Measurements from ENCODE around the gene RAB22A. TPM values are rescaled to one million over a fixed set of nuclear protein-coding genes. Genes with fewer than 3 reads are reported as not detected.

RAB22A gene
- total RNA-seq, 2 donors from 2014 or later = 8.4 to 11.6 TPM

DNA sequence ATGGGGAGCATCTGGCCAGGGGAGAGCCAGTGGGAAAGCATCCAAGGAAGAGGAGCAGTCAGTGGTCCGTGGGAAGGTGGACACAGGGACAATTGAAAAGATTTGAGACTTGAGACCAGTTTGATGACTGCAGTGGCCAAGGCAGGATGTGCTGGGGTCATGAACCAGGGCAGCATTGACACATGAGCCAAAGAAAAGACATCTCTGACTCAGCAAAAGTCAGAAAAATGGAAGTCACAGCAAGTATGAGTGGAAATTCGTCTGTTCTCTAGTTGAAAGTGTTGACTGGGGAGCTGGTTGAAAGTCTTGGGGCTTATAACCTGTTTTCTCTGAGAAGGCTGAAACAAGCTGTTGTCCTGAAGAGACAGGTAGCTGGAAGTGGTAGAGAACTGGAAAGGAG is 31.3 kb downstream of the RAB22A start:
- no peak for DNase-seq
- no peak overlapping the region for H3K9ac ChIP-seq (ENCODE audit: extremely low read depth, low read length, poor library complexity, severe bottlenecking)
- Mint-ChIP-seq H3K27ac (no peak overlapping the region), H3K4me1 (peaks cover 26% of the 10 kb centered on the region), H3K4me3 (no peak overlapping the region), H3K9me3 (no peaks in the 10 kb centered on the region), H3K36me3 (ENCODE audit: low read depth) (peaks cover 26% of the 10 kb centered on the region), H3K27me3 (ENCODE audit: insufficient read depth) (no peaks in the 10 kb centered on the region)
- no peaks in the 10 kb centered on the region for H3K9me3 ChIP-seq (ENCODE audit: control insufficient read depth, low read length)
- TF ChIP-seq, protein P1, sequence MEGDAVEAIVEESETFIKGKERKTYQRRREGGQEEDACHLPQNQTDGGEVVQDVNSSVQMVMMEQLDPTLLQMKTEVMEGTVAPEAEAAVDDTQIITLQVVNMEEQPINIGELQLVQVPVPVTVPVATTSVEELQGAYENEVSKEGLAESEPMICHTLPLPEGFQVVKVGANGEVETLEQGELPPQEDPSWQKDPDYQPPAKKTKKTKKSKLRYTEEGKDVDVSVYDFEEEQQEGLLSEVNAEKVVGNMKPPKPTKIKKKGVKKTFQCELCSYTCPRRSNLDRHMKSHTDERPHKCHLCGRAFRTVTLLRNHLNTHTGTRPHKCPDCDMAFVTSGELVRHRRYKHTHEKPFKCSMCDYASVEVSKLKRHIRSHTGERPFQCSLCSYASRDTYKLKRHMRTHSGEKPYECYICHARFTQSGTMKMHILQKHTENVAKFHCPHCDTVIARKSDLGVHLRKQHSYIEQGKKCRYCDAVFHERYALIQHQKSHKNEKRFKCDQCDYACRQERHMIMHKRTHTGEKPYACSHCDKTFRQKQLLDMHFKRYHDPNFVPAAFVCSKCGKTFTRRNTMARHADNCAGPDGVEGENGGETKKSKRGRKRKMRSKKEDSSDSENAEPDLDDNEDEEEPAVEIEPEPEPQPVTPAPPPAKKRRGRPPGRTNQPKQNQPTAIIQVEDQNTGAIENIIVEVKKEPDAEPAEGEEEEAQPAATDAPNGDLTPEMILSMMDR (conservative IDR thresholded peaks at IDR 0.05) = no peak
- H3K4me1 ChIP-seq (ENCODE audit: control insufficient read depth, insufficient read depth, low read length) = peaks cover 3% of the 10 kb centered on the region
- peaks cover 40% of the 10 kb centered on the region for H3K36me3 ChIP-seq (ENCODE audit: control insufficient read depth, insufficient read depth, low read length)
- H3K27ac ChIP-seq (ENCODE audit: low read depth, low read length) = no peak overlapping the region
- no peak overlapping the region for H3K4me3 ChIP-seq (ENCODE audit: low read length)
- 88 to 92% methylated on average over 2 of the region's 2 CpGs for WGBS, 2 experiments (ENCODE audit: insufficient coverage in 1 of 2, insufficient read length in 1 of 2)
- no peaks in the 10 kb centered on the region for H3K27me3 ChIP-seq (ENCODE audit: control insufficient read depth, insufficient read depth, low read length, poor library complexity, severe bottlenecking)

DNA sequence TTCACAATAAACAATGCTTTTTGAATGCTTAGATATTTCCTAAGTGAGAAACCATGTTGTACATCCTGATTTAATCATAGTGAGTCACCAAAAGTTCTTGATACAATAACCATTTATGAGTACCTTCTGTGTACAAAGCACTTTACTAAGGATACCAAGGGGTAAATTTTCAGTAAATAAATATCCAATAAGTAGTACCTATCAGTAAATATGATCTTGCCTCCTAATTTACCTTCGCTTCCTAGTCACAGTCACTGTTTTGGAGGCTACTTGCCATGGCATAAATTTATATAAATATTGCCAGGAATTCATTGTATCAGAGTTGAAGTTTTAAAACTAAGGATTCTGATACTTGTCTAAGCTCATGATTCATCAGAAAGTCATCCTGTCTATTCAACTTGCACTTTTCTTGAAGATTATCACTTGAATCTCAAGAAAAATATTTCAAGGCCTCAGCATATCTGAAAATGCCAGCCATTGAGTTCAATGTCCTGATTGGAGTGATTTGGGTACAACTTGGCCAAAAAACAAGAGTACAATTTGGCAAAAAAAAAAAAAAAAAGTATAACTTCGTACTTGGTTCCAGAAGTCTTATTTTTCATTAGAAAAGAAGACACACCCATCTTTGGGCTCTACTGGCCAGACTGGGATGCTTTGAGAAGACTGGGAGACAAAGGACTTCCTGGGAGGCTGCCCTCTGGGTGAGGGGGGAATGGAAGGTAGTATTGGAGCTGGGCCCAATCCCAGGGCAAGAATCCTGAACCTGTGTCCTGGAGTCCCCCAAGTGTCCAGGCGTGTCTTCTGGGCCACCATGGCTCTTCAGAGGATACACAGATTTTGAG is 32.8 kb downstream of the RAB22A start:
- DNase-seq = no peak
- WGBS, 2 experiments (ENCODE audit: insufficient coverage in 1 of 2, insufficient read length in 1 of 2) = 97 to 100% methylated on average over 1 to 2 of the region's 3 CpGs
- no peaks in the 10 kb centered on the region for H3K27me3 ChIP-seq (ENCODE audit: control insufficient read depth, insufficient read depth, low read length, poor library complexity, severe bottlenecking)
- no peak overlapping the region for H3K4me3 ChIP-seq (ENCODE audit: low read length)
- H3K4me3 Mint-ChIP-seq = no peak overlapping the region
- peaks cover 21% of the 10 kb centered on the region for H3K4me1 Mint-ChIP-seq
- H3K27ac Mint-ChIP-seq = no peak overlapping the region
- H3K27me3 Mint-ChIP-seq (ENCODE audit: insufficient read depth) = no peaks in the 10 kb centered on the region
- no peaks in the 10 kb centered on the region for H3K9me3 Mint-ChIP-seq
- H3K36me3 ChIP-seq (ENCODE audit: control insufficient read depth, insufficient read depth, low read length) = peaks cover 52% of the 10 kb centered on the region
- H3K4me1 ChIP-seq (ENCODE audit: control insufficient read depth, insufficient read depth, low read length) = peaks cover 3% of the 10 kb centered on the region
- peaks cover 40% of the 10 kb centered on the region for H3K36me3 Mint-ChIP-seq (ENCODE audit: low read depth)
- H3K27ac ChIP-seq (ENCODE audit: low read depth, low read length) = no peak overlapping the region
- no peak overlapping the region for H3K9ac ChIP-seq (ENCODE audit: extremely low read depth, low read length, poor library complexity, severe bottlenecking)
- TF ChIP-seq, protein P1 (conservative IDR thresholded peaks at IDR 0.05) = no peak
- no peaks in the 10 kb centered on the region for H3K9me3 ChIP-seq (ENCODE audit: control insufficient read depth, low read length)

DNA sequence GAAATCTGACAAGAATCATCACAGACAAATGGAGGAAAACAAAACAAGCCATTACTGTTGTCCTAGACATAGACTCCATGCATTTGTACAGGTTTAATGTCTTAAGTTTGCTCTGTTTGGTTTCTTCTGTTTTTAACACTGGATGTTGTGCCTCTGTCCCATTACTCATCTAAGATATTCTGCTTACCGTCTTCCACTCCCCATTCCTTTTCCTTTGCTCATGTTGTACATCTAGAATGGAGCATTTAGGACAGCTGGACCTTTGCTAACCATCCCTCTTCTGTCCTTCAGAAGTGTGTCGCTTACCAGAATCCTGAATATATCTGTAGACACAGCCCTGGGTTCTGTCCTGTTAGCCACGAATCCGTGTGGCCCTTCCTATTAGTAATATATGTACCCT is 35.2 kb downstream of the RAB22A start:
- no peaks in the 10 kb centered on the region for H3K9me3 ChIP-seq (ENCODE audit: control insufficient read depth, low read length)
- H3K27me3 ChIP-seq (ENCODE audit: control insufficient read depth, insufficient read depth, low read length, poor library complexity, severe bottlenecking) = no peaks in the 10 kb centered on the region
- DNase-seq = no peak
- Mint-ChIP-seq H3K9me3 (no peaks in the 10 kb centered on the region), H3K4me3 (no peak overlapping the region), H3K4me1 (peaks cover 12% of the 10 kb centered on the region), H3K27me3 (ENCODE audit: insufficient read depth) (no peaks in the 10 kb centered on the region), H3K36me3 (ENCODE audit: low read depth) (peaks cover 52% of the 10 kb centered on the region), H3K27ac (no peak overlapping the region)
- H3K9ac ChIP-seq (ENCODE audit: extremely low read depth, low read length, poor library complexity, severe bottlenecking) = no peak overlapping the region
- H3K4me3 ChIP-seq (ENCODE audit: low read length) = no peak overlapping the region
- H3K4me1 ChIP-seq (ENCODE audit: control insufficient read depth, insufficient read depth, low read length) = peaks cover 3% of the 10 kb centered on the region
- TF ChIP-seq, protein P1 (conservative IDR thresholded peaks at IDR 0.05) = no peak
- no peak overlapping the region for H3K27ac ChIP-seq (ENCODE audit: low read depth, low read length)
- WGBS, 2 experiments (ENCODE audit: insufficient coverage in 1 of 2, insufficient read length in 1 of 2) = 95 to 100% methylated on average over 1 to 4 of the region's 4 CpGs
- H3K36me3 ChIP-seq (ENCODE audit: control insufficient read depth, insufficient read depth, low read length) = peaks cover 55% of the 10 kb centered on the region

Measured in endodermal cell (in vitro differentiated cells).